Smooth muscle cell (in vitro differentiated cells): ENCODE results near the gene CSRP3. TPM values are rescaled to one million over a fixed set of nuclear protein-coding genes. Genes with fewer than 3 reads are reported as not detected.

Experiments used
- DNase-seq: peaks from one replicate; lab custom pipeline; 2025; ENCODE audit not compliant: unreplicated experiment; lab: John Stamatoyannopoulos, UW
- H2AFZ ChIP-seq: fragments of 200-600 bp; sonication (generic); 2 replicates; pipeline ENCODE4 v1.6.0; 2016; ENCODE audit warnings: antibody characterized with exemption, low read depth, mild to moderate bottlenecking
- H3F3A ChIP-seq: fragments of 200-600 bp; sonication (generic); 2 replicates; pipeline ENCODE4 v1.6.0; 2017; ENCODE audit warnings: antibody characterized with exemption, low read depth
- H3K27ac ChIP-seq: fragments of 200-600 bp; sonication (generic); 2 replicates; pipeline ENCODE4 v1.5.1; 2016; ENCODE audit warnings: low read depth, mild to moderate bottlenecking
- H3K27me3 ChIP-seq: fragments of 200-600 bp; sonication (generic); 2 replicates; pipeline ENCODE4 v1.6.1; 2016; ENCODE audit warnings: low read depth, mild to moderate bottlenecking
- H3K36me3 ChIP-seq: fragments of 200-600 bp; sonication (generic); 2 replicates; pipeline ENCODE4 v1.5.1; 2016; ENCODE audit warnings: low read depth
- H3K4me1 ChIP-seq: fragments of 200-600 bp; sonication (generic); 2 replicates; pipeline ENCODE4 v1.5.1; 2016; ENCODE audit warnings: low read depth
- H3K4me2 ChIP-seq: fragments of 200-600 bp; sonication (generic); 2 replicates; pipeline ENCODE4 v1.6.0; 2016; ENCODE audit warnings: mild to moderate bottlenecking
- H3K4me3 ChIP-seq: fragments of 200-600 bp; sonication (generic); 2 replicates; pipeline ENCODE4 v1.5.1; 2016; ENCODE audit warnings: mild to moderate bottlenecking
- H3K79me2 ChIP-seq: fragments of 200-600 bp; sonication (generic); 2 replicates; pipeline ENCODE4 v1.6.0; 2016; ENCODE audit warnings: low read depth, mild to moderate bottlenecking
- H3K9ac ChIP-seq: fragments of 200-600 bp; sonication (generic); 2 replicates; pipeline ENCODE4 v1.6.0; 2016; ENCODE audit warnings: low read depth
- H3K9me3 ChIP-seq: fragments of 200-600 bp; sonication (generic); replicated peaks from 2 replicates; pipeline ENCODE4 v1.5.1; 2016; ENCODE audit warnings: low read depth
- H4K20me1 ChIP-seq: fragments of 200-600 bp; sonication (generic); 2 replicates; pipeline ENCODE4 v1.6.0; 2016; ENCODE audit warnings: low read depth
- CTCF ChIP-seq: fragments of 200-600 bp; sonication (generic); IDR thresholded peaks from 2 replicates; pipeline ENCODE4 v1.5.1; 2017; ENCODE audit warnings: borderline replicate concordance, mild to moderate bottlenecking, antibody characterized with exemption; ENCODE audit not compliant: insufficient read depth, poor library complexity, severe bottlenecking
- WGBS: methylation state at CpG from one replicate; pipeline ENCODE4 v1.1.7; 2016; ENCODE audit warnings: low lambda C conversion rate; 5-methylcytosine and 5-hydroxymethylcytosine counted together
- polyA plus RNA-seq: library from polyadenylated mRNA; unstranded; fragments of >200 nt; fragmentation: Nextera tagmentation; extraction: Ambion mirVana; gene quantifications from 2 replicates; pipeline ENCODE4 v1.2.1, GENCODE V29; 2016
- total RNA-seq: library from RNA; depleted of rRNA; stranded (reverse); fragments of >200 nt; gene quantifications from 2 replicates; pipeline ENCODE4 v1.2.3, GENCODE V29; 2014

CSRP3 gene
- total and polyA plus RNA-seq, 2 experiments from 2014 or later = not detected

- Histone ChIP-seq H4K20me1 (no peaks in the 10 kb centered on the region), H3K9me3 (no peaks in the 10 kb centered on the region), H3K36me3 (no peaks in the 10 kb centered on the region), H3K79me2 (no peaks in the 10 kb centered on the region), H3K9ac (no peak overlapping the region), H3K4me2 (no peak overlapping the region), H3K27me3 (peaks cover 8% of the 10 kb centered on the region), H3K4me1 (peaks cover 10% of the 10 kb centered on the region), H3K27ac (no peak overlapping the region), H2AFZ (no peak overlapping the region), H3K4me3 (no peak overlapping the region), H3F3A (no peaks in the 10 kb centered on the region)
- no peak for DNase-seq
- 49% methylated on average over 3 of the region's 3 CpGs for WGBS
- no peak for TF ChIP-seq CTCF
Measured at GRCh38 chr11:19208959-19209546, 7.3 kb upstream of the CSRP3 start.

GRCh38 chr11:19208181-19208580, 6.4 kb upstream of the CSRP3 start:
- H4K20me1 ChIP-seq = no peaks in the 10 kb centered on the region
- 94% methylated on average over 2 of the region's 2 CpGs for WGBS
- H3K9me3 ChIP-seq = no peaks in the 10 kb centered on the region
- H3K27me3 ChIP-seq = no peaks in the 10 kb centered on the region
- no peak overlapping the region for H3K27ac ChIP-seq
- no peaks in the 10 kb centered on the region for H3K36me3 ChIP-seq
- TF ChIP-seq CTCF = no peak
- H3K4me2 ChIP-seq = no peak overlapping the region
- no peak overlapping the region for H2AFZ ChIP-seq
- peaks cover 10% of the 10 kb centered on the region for H3K4me1 ChIP-seq
- H3K79me2 ChIP-seq = no peaks in the 10 kb centered on the region
- H3F3A ChIP-seq = no peaks in the 10 kb centered on the region
- H3K4me3 ChIP-seq = no peak overlapping the region
- no peak overlapping the region for H3K9ac ChIP-seq
- DNase-seq = no peak

- Histone ChIP-seq H3K4me1 (peaks cover 10% of the 10 kb centered on the region), H3K36me3 (no peaks in the 10 kb centered on the region), H3K27ac (no peak overlapping the region), H4K20me1 (no peaks in the 10 kb centered on the region), H3K4me3 (no peak overlapping the region), H2AFZ (no peak overlapping the region), H3F3A (no peaks in the 10 kb centered on the region), H3K9ac (no peak overlapping the region), H3K4me2 (no peak overlapping the region), H3K79me2 (no peaks in the 10 kb centered on the region), H3K9me3 (no peaks in the 10 kb centered on the region), H3K27me3 (no peaks in the 10 kb centered on the region)
- DNase-seq = no peak
- 97% methylated on average over 5 of the region's 5 CpGs for WGBS
- no peak for TF ChIP-seq CTCF
Measured at GRCh38 chr11:19204836-19205235, 3.1 kb upstream of the CSRP3 start.
